C4-2B (cell line): Measurements from ENCODE around the gene SPRR3.

Source experiments
- CTCF ChIP-seq: fragments of 450-650 bp; conservative IDR thresholded peaks from 2 replicates; pipeline ENCODE4 v1.5.1; 2017; ENCODE audit warnings: mild to moderate bottlenecking
- ZFX ChIP-seq: fragments of 450-650 bp; IDR thresholded peaks from 2 replicates; pipeline ENCODE4 v1.6.1; 2017

- no peak for TF ChIP-seq CTCF
- TF ChIP-seq ZFX, result no peak
These were observed 38.6 kb upstream of the SPRR3 start for GRCh38 chr1:152962876-152963415.
